KMS-11 (cell line): ENCODE data around the gene NRCAM.

ENCODE experiments used
- H2AFZ ChIP-seq: fragments of 200-600 bp; sonication (generic); 2 replicates; pipeline ENCODE4 v1.6.1; 2016; ENCODE audit warnings: antibody characterized with exemption, mixed run types, low read depth
- H3K27ac ChIP-seq: fragments of 200-600 bp; sonication (generic); 2 replicates; pipeline ENCODE4 v1.6.1; 2016; ENCODE audit warnings: mild to moderate bottlenecking, mixed run types
- H3K27me3 ChIP-seq: fragments of 200-600 bp; sonication (generic); 2 replicates; pipeline ENCODE4 v1.6.1; 2017; ENCODE audit warnings: mild to moderate bottlenecking, low read depth, mixed run types, moderate library complexity; ENCODE audit not compliant: insufficient read depth
- H3K36me3 ChIP-seq: fragments of 200-600 bp; sonication (generic); 2 replicates; pipeline ENCODE4 v1.6.1; 2017; ENCODE audit warnings: mild to moderate bottlenecking, mixed run types; ENCODE audit not compliant: insufficient read depth
- H3K4me1 ChIP-seq: fragments of 200-600 bp; sonication (generic); 2 replicates; pipeline ENCODE4 v1.6.1; 2016; ENCODE audit warnings: mild to moderate bottlenecking, low read depth, mixed run types; ENCODE audit not compliant: poor library complexity, severe bottlenecking
- H3K4me2 ChIP-seq: fragments of 200-600 bp; sonication (generic); 2 replicates; pipeline ENCODE4 v1.7.0; 2016; ENCODE audit warnings: mild to moderate bottlenecking, mixed run types
- H3K4me3 ChIP-seq: fragments of 200-600 bp; sonication (generic); IDR thresholded peaks from 2 replicates; pipeline ENCODE4 v1.6.1; 2017; ENCODE audit warnings: low read depth, low read length, mixed read lengths; ENCODE audit not compliant: insufficient read depth
- H3K79me2 ChIP-seq: fragments of 200-600 bp; sonication (generic); 2 replicates; pipeline ENCODE4 v1.6.1; 2016; ENCODE audit warnings: low read depth, mixed run types; ENCODE audit not compliant: insufficient read depth
- H3K9ac ChIP-seq: fragments of 200-600 bp; sonication (generic); 2 replicates; pipeline ENCODE4 v1.6.1; 2016; ENCODE audit warnings: mild to moderate bottlenecking, mixed run types
- H4K20me1 ChIP-seq: fragments of 200-600 bp; sonication (generic); 2 replicates; pipeline ENCODE4 v1.6.1; 2016; ENCODE audit warnings: mild to moderate bottlenecking, mixed run types; ENCODE audit not compliant: insufficient read depth
- CTCF ChIP-seq: fragments of 200-600 bp; sonication (generic); conservative IDR thresholded peaks from 2 replicates; pipeline ENCODE4 v1.6.1; 2017; ENCODE audit warnings: low read depth, mild to moderate bottlenecking, antibody characterized with exemption, low read length, moderate library complexity, mixed read lengths

The NRCAM gene

DNA sequence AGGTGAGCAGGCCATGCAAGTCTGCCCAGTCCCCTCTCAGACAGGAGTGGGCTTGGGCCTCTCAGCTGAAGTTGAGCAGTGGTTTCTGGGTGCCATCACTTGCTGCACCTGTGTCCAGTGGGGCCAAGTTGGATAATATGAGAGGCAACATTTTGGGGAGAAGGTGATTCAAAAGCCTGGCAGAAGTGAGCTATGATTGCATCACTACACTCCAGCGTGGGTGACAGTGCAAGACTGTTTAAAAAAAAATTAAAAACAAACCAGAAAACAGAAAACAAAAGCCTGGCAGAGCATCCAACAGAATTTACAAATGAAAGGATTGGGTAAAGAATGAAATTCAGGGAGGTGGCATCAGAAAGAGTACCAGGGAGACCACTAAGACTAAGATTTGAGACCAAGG is 204.5 kb downstream of the NRCAM start:
- no peaks in the 10 kb centered on the region for H3K79me2 ChIP-seq
- H3K4me1 ChIP-seq: peaks cover 63% of the 10 kb centered on the region
- no peak overlapping the region for H3K4me3 ChIP-seq
- peak overlapping the region; percentile 11; the same call in 1 of the 2 replicates for H3K4me2 ChIP-seq
- no peak overlapping the region for H2AFZ ChIP-seq
- H3K9ac ChIP-seq: no peak overlapping the region
- no peaks in the 10 kb centered on the region for H3K36me3 ChIP-seq
- no peak for TF ChIP-seq CTCF
- H4K20me1 ChIP-seq: no peaks in the 10 kb centered on the region
- H3K27me3 ChIP-seq: no peaks in the 10 kb centered on the region
- no peak overlapping the region for H3K27ac ChIP-seq

- no peaks in the 10 kb centered on the region for H4K20me1 ChIP-seq
- no peak for TF ChIP-seq CTCF
- H3K9ac ChIP-seq: no peak overlapping the region
Measured at GRCh38 chr7:108249453-108249852, 206.8 kb downstream of the NRCAM start.

GRCh38 chr7:108248821-108249220 is 207.4 kb downstream of the NRCAM start:
- TF ChIP-seq CTCF: no peak
- Histone ChIP-seq H3K4me1 (peaks cover 71% of the 10 kb centered on the region), H3K79me2 (no peaks in the 10 kb centered on the region), H3K4me3 (no peak overlapping the region), H3K27me3 (no peaks in the 10 kb centered on the region), H2AFZ (no peak overlapping the region), H4K20me1 (no peaks in the 10 kb centered on the region), H3K4me2 (no peak overlapping the region), H3K27ac (no peak overlapping the region), H3K9ac (no peak overlapping the region), H3K36me3 (no peaks in the 10 kb centered on the region)

More at GRCh38 chr7:108249453-108249852, 206.8 kb downstream of the NRCAM start:
- no peak overlapping the region for H3K4me2 ChIP-seq
- no peaks in the 10 kb centered on the region for H3K36me3 ChIP-seq
- H3K4me1 ChIP-seq: peaks cover 77% of the 10 kb centered on the region
- no peaks in the 10 kb centered on the region for H3K79me2 ChIP-seq
- H3K27ac ChIP-seq: no peak overlapping the region
- no peak overlapping the region for H2AFZ ChIP-seq
- H3K4me3 ChIP-seq: no peak overlapping the region
- H3K27me3 ChIP-seq: no peaks in the 10 kb centered on the region

GRCh38 chr7:108248418-108248817 is 207.8 kb downstream of the NRCAM start:
- Histone ChIP-seq H3K36me3 (no peaks in the 10 kb centered on the region), H2AFZ (no peak overlapping the region), H3K27ac (no peak overlapping the region), H3K4me3 (no peak overlapping the region), H3K9ac (no peak overlapping the region), H4K20me1 (no peaks in the 10 kb centered on the region), H3K4me2 (no peak overlapping the region), H3K79me2 (no peaks in the 10 kb centered on the region), H3K27me3 (no peaks in the 10 kb centered on the region), H3K4me1 (peaks cover 67% of the 10 kb centered on the region)
- TF ChIP-seq CTCF: no peak
